ENCODE data around the gene DTWD2.

DNA sequence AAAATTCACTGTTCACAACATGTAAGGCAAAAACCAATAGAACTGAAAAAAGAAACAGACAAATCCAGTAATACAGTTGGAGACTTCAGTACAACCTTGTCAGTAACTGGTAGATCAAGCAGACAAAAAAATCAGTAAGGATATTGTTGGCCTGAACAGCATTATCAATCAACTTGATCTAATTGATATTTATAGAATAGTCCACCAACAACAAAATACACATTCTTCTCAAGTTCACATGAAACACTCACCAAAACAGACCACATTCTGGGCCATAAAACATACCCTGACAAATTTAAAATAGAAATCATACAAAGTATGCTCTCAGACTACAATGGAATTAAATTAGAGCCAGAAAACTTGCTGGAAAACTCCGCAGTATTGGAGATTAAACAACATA is 56.8 kb downstream of the DTWD2 start:
- TF ChIP-seq, protein P1, sequence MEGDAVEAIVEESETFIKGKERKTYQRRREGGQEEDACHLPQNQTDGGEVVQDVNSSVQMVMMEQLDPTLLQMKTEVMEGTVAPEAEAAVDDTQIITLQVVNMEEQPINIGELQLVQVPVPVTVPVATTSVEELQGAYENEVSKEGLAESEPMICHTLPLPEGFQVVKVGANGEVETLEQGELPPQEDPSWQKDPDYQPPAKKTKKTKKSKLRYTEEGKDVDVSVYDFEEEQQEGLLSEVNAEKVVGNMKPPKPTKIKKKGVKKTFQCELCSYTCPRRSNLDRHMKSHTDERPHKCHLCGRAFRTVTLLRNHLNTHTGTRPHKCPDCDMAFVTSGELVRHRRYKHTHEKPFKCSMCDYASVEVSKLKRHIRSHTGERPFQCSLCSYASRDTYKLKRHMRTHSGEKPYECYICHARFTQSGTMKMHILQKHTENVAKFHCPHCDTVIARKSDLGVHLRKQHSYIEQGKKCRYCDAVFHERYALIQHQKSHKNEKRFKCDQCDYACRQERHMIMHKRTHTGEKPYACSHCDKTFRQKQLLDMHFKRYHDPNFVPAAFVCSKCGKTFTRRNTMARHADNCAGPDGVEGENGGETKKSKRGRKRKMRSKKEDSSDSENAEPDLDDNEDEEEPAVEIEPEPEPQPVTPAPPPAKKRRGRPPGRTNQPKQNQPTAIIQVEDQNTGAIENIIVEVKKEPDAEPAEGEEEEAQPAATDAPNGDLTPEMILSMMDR (IDR thresholded peaks at IDR 0.05) = no peak
- TF ChIP-seq POLR2A (IDR thresholded peaks at IDR 0.05) = no peak

Measured in vagina (tissue), 2 donors.